H1 (cell line): ENCODE measurements around the gene OVOL3.
"Not testable (repeated sequence)": the region's sequence is repeated elsewhere in the genome, so short reads cannot be mapped to it uniquely, and the experiment has no call there.

Experiments
- EP300 ChIP-seq, 2 experiments: IDR thresholded peaks; 1 replicate in 1 of 2; 2 replicates in 1 of 2; pipeline ENCODE4 v1.6.1; 2011 to 2012; ENCODE audit warnings: low read depth in 2 of 2, low read length in 2 of 2, mild to moderate bottlenecking in 2 of 2, borderline replicate concordance in 1 of 2, inconsistent platforms in 1 of 2, moderate library complexity in 1 of 2
- JUND ChIP-seq: IDR thresholded peaks from 2 replicates; pipeline ENCODE4 v1.6.1; 2011; ENCODE audit warnings: mild to moderate bottlenecking, improper control_type of control experiment, low read length
- KDM1A ChIP-seq: fragments of 200-600, 300-600 bp; sonication (generic); IDR thresholded peaks from 2 replicates; pipeline ENCODE4 v1.7.1; 2016; ENCODE audit warnings: mild to moderate bottlenecking, low read length, borderline replicate concordance
- POLR2A ChIP-seq, 2 experiments: IDR thresholded peaks; 1 replicate in 1 of 2; 2 replicates in 1 of 2; pipeline ENCODE4 v1.6.1; 2011; ENCODE audit warnings: low read depth in 2 of 2, low read length in 2 of 2, mild to moderate bottlenecking in 2 of 2; ENCODE audit errors: control extremely low read depth in 1 of 2
- POLR2AphosphoS5 ChIP-seq: IDR thresholded peaks from 2 replicates; pipeline ENCODE4 v1.6.1; 2011; ENCODE audit warnings: low read depth, low read length
- RAD21 ChIP-seq, 2 experiments: IDR thresholded peaks in 1 of 2; conservative IDR thresholded peaks in 1 of 2; 2 replicates each; pipeline ENCODE4 v1.6.1; 2011; ENCODE audit warnings: low read depth in 2 of 2, low read length in 2 of 2, improper control_type of control experiment in 1 of 2, inconsistent platforms in 1 of 2, mild to moderate bottlenecking in 1 of 2, moderate library complexity in 1 of 2
- SP2 ChIP-seq: IDR thresholded peaks from 2 replicates; pipeline ENCODE4 v1.6.1; 2012; ENCODE audit warnings: mild to moderate bottlenecking, low read length, inconsistent platforms

DNA sequence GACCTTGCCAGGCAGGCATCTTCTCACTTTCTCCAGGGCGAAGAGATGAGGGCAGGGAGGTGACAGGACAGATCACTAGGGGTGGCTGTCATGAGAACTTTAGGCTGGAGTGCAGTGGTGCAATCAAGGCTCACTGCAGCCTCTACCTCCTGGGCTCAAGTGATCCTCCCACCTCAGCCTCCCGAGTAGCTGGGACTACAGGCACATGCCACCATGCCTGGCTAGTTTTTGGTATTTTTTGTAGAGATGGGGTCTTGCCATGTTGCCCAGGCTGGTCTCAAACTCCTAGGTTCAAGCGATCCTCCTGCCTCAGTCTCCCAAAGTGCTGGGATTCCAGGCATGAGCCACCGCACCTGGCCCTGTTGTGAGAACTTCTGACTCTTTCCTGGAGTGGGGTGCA lies 23.9 kb downstream of the OVOL3 start:
- not testable (repeated sequence) for TF ChIP-seq POLR2AphosphoS5; JUND; RAD21 (IDR thresholded peaks at IDR 0.05 in 1 of 2, conservative IDR thresholded peaks at IDR 0.05 in 1 of 2; ENCODE audit: low read depth in 2 of 2, low read length in 2 of 2); KDM1A; SP2; POLR2A (IDR thresholded peaks at IDR 0.05; ENCODE audit: control extremely low read depth in 1 of 2, low read depth in 2 of 2, low read length in 2 of 2); EP300 (IDR thresholded peaks at IDR 0.05; ENCODE audit: borderline replicate concordance in 1 of 2, low read depth in 2 of 2, low read length in 2 of 2)
